Pancreas (tissue), 10 donors: ENCODE results near the gene RNPS1. TPM values are rescaled to one million over a fixed set of nuclear protein-coding genes. Genes with fewer than 3 reads are reported as not detected.

Experiments used
- ATAC-seq, 4 donors: fragments of 200-7000 bp; cut with Tn5 transposase; one replicate each; pipeline versions ENCODE4 v1.8.0 to v1.9.1; 2020; ENCODE audit warnings: mild to moderate bottlenecking in 4 of 4, moderate library complexity in 4 of 4
- DNase-seq, 6 donors: peaks; one replicate each; pipeline ENCODE4 v3.0.0-alpha.2; 2020
- FAIRE-seq: peaks from 2 replicates; lab custom pipeline; 2012; peaks lifted over from hg19 to GRCh38; lab: Jason Lieb, UNC
- H3K27ac ChIP-seq, 4 donors: fragments of 200-600 bp; sonication (generic); 1 replicate in 3 of 4; 2 replicates in 1 of 4; pipeline versions ENCODE4 v1.5.0 to v1.8.0; 2020
- H3K27me3 ChIP-seq, 4 donors: fragments of 200-600 bp; one replicate each; pipeline ENCODE4 v1.8.0; 2021
- H3K36me3 ChIP-seq, 3 donors: fragments of 200-600 bp; sonication (generic) in 1 of 3; one replicate each; pipeline versions ENCODE4 v1.5.0 to v1.8.0; 2020 to 2021
- H3K4me1 ChIP-seq, 3 donors: fragments of 200-600 bp; one replicate each; pipeline ENCODE4 v1.8.0; 2021
- H3K4me3 ChIP-seq, 4 donors: fragments of 200-600 bp; sonication (generic) in 2 of 4; one replicate each; pipeline versions ENCODE4 v1.5.0 to v1.8.0; 2020 to 2021
- H3K9me3 ChIP-seq, 4 donors: fragments of 200-600 bp; one replicate each; pipeline ENCODE4 v1.8.0; 2021
- CTCF ChIP-seq, 4 donors: fragments of 200-600 bp; sonication (generic) in 3 of 4; IDR thresholded peaks; one replicate each; pipeline versions ENCODE4 v1.5.0 to v1.8.0; 2021; ENCODE audit warnings: antibody characterized with exemption in 4 of 4
- WGBS, 2 donors: extraction: QIAGEN DNeasy Blood & Tissue Kit; methylation state at CpG; one replicate each; pipeline ENCODE4 v1.1.7; 2013; 5-methylcytosine and 5-hydroxymethylcytosine counted together
- intact Hi-C, 3 donors: fragments of 100-400 bp; cut with DNase I; formaldehyde crosslinking; loops; one replicate each; pipeline versions ENCODE4 v1.11.1 to v1.14.2; 2022
- polyA plus RNA-seq, 2 donors: library from polyadenylated mRNA; stranded (reverse); fragments of 200-250 nt; gene quantifications; one replicate each; pipeline ENCODE4 v1.2.3, GENCODE V29; 2013
- total RNA-seq, 6 donors: library from RNA; stranded (reverse); fragmentation: NEBNext Ultra II Directional in 4 of 6; extraction: Animal tissue kit (Norgen Biotek cat#: 25700) in 4 of 6; gene quantifications; one replicate each; pipeline versions ENCODE4 v1.2.1 to v1.2.4, GENCODE V29; 2021 to 2023
- donor health status: healthy with polysubstance abuse.
- donor health status: DM: no; HTN: no; CAD: no; lungs with moderate emphysema.
- donor health status: DM: no; HTN: no; CAD: no.
- donor health status: control.
- donor health status: control.
- donor health status: Bipolar disorder and iron deficiency.
- donor health status: DM: yes; HTN: yes; CAD: no.
- donor health status: DM: no; HTN: no; CAD: no.
- donor health status: DM: no; HTN: no; CAD: no.
- donor health status: DM: yes; HTN: yes; CAD: no.

RNPS1 gene
- total and polyA plus RNA-seq, 8 donors, result 36.0 to 103 (median 54.3) TPM

- no peak overlapping the region for H3K4me3 ChIP-seq
- peaks cover 0 to 23% (median 5%) of the 10 kb centered on the region in 3 donors for H3K36me3 ChIP-seq
- ATAC-seq, result no peak
- WGBS, 2 donors, result 89 to 90% methylated on average over 23 of the region's 23 CpGs
- intact Hi-C loops, result no loop called here
- no peaks in the 10 kb centered on the region for H3K9me3 ChIP-seq
- H3K27ac ChIP-seq, result no peak overlapping the region
- no peaks in the 10 kb centered on the region for H3K27me3 ChIP-seq
- no peak for FAIRE-seq
- TF ChIP-seq CTCF (IDR thresholded peaks at IDR 0.05), result no peak
- peak in 2 of 6 donors; percentile 50 to 82 for DNase-seq
- peaks cover 0 to 8% (median 0%) of the 10 kb centered on the region in 3 donors for H3K4me1 ChIP-seq
These were observed 61.0 kb downstream of the RNPS1 start for GRCh38 chr16:2206780-2207433.

GRCh38 chr16:2206420-2206779, 61.5 kb downstream of the RNPS1 start:
- peak in 1 of 6 donors; percentile 69 for DNase-seq
- peaks cover 0 to 23% (median 5%) of the 10 kb centered on the region in 3 donors for H3K36me3 ChIP-seq
- peak overlapping the region in 3 of 4 donors; percentile 83 to 93 (median 87) for H3K4me3 ChIP-seq
- H3K27ac ChIP-seq, result no peak overlapping the region
- ATAC-seq, result no peak
- WGBS, 2 donors, result 69 to 77% methylated on average over 18 of the region's 18 CpGs
- no peaks in the 10 kb centered on the region for H3K27me3 ChIP-seq
- peaks cover 0 to 8% (median 0%) of the 10 kb centered on the region in 3 donors for H3K4me1 ChIP-seq
- intact Hi-C loops, result no loop called here
- FAIRE-seq, result no peak
- TF ChIP-seq CTCF (IDR thresholded peaks at IDR 0.05), result no peak
- no peaks in the 10 kb centered on the region for H3K9me3 ChIP-seq

- Histone ChIP-seq H3K36me3 (peaks cover 0 to 23% (median 5%) of the 10 kb centered on the region in 3 donors), H3K27me3 (no peaks in the 10 kb centered on the region), H3K4me3 (peak overlapping the region; percentile 65 to 93 (median 85)), H3K27ac (peak overlapping the region; percentile 90 to 95 (median 94)), H3K9me3 (no peaks in the 10 kb centered on the region), H3K4me1 (peaks cover 0 to 8% (median 0%) of the 10 kb centered on the region in 3 donors)
- WGBS, 2 donors, result 6 to 8% methylated on average over 16 of the region's 16 CpGs
- FAIRE-seq (no peak), DNase-seq (peak in 3 of 6 donors; percentile 49 to 87 (median 67)), ATAC-seq (peak; percentile 5 to 16 (median 11))
- TF ChIP-seq CTCF (IDR thresholded peaks at IDR 0.05), result no peak
- intact Hi-C loops, result no loop called here
These were observed 62.0 kb downstream of the RNPS1 start for GRCh38 chr16:2205967-2206313.

GRCh38 chr16:2205104-2205966, 62.6 kb downstream of the RNPS1 start, which contains the start of gene MLST8:
MLST8 (plus strand) TSS chr16:2205454; CDS start chr16:2206086, 632 bp downstream.
- Histone ChIP-seq H3K9me3 (no peaks in the 10 kb centered on the region), H3K4me1 (peaks cover 0 to 8% (median 0%) of the 10 kb centered on the region in 3 donors), H3K27ac (peak within 1 kb of the TSS; percentile 90 to 95 (median 94)), H3K36me3 (peaks cover 0 to 23% (median 5%) of the 10 kb centered on the region in 3 donors), H3K4me3 (peak within 1 kb of the TSS; percentile 65 to 93 (median 85)), H3K27me3 (no peaks in the 10 kb centered on the region)
- intact Hi-C loops, result no loop called here
- TF ChIP-seq CTCF (IDR thresholded peaks at IDR 0.05), result no peak
- ATAC-seq, result peak; percentile 91 to 96 (median 94)
- 0 to 1% methylated on average over 63 to 93 of the region's 93 CpGs for WGBS, 2 donors
- DNase-seq, result peak; percentile 81 to 95 (median 88)
- FAIRE-seq, result no peak
